ENCODE results near the gene CACNA1A.

Gene CACNA1A

GRCh38 chr19:13487985-13488384 lies 18.3 kb downstream of the CACNA1A start:
- H3K27me3 ChIP-seq (ENCODE audit: insufficient read depth, low read length) = no peaks in the 10 kb centered on the region

GRCh38 chr19:13484166-13484565 lies 22.1 kb downstream of the CACNA1A start:
- Histone ChIP-seq H3K27ac (ENCODE audit: low read length) (no peak overlapping the region), H3K9me3 (ENCODE audit: insufficient read depth, low read depth, low read length) (peaks cover 6% of the 10 kb centered on the region; the same call in 1 of the 2 replicates), H3K4me1 (ENCODE audit: insufficient read depth, low read length) (no peaks in the 10 kb centered on the region), H3K9ac (ENCODE audit: low read depth, low read length) (no peak overlapping the region), H3K27me3 (ENCODE audit: insufficient read depth, low read length) (no peaks in the 10 kb centered on the region), H3K4me3 (ENCODE audit: low read length) (no peak overlapping the region), H3K36me3 (ENCODE audit: insufficient read depth, low read depth, low read length) (no peaks in the 10 kb centered on the region)

More at GRCh38 chr19:13487985-13488384, 18.3 kb downstream of the CACNA1A start:
- no peak overlapping the region for H3K4me3 ChIP-seq (ENCODE audit: low read length)
- peaks cover 6% of the 10 kb centered on the region; the same call in 1 of the 2 replicates for H3K9me3 ChIP-seq (ENCODE audit: insufficient read depth, low read depth, low read length)
- no peaks in the 10 kb centered on the region for H3K36me3 ChIP-seq (ENCODE audit: insufficient read depth, low read depth, low read length)
- no peak overlapping the region for H3K9ac ChIP-seq (ENCODE audit: low read depth, low read length)
- peaks cover 4% of the 10 kb centered on the region; the same call in 1 of the 2 replicates for H3K4me1 ChIP-seq (ENCODE audit: insufficient read depth, low read length)
- H3K27ac ChIP-seq (ENCODE audit: low read length) = no peak overlapping the region

GRCh38 chr19:13483215-13483614 lies 23.1 kb downstream of the CACNA1A start:
- no peaks in the 10 kb centered on the region for H3K4me1 ChIP-seq (ENCODE audit: insufficient read depth, low read length)
- no peaks in the 10 kb centered on the region for H3K27me3 ChIP-seq (ENCODE audit: insufficient read depth, low read length)
- peaks cover 6% of the 10 kb centered on the region; the same call in 1 of the 2 replicates for H3K9me3 ChIP-seq (ENCODE audit: insufficient read depth, low read depth, low read length)
- H3K27ac ChIP-seq (ENCODE audit: low read length) = no peak overlapping the region
- H3K9ac ChIP-seq (ENCODE audit: low read depth, low read length) = no peak overlapping the region
- no peaks in the 10 kb centered on the region for H3K36me3 ChIP-seq (ENCODE audit: insufficient read depth, low read depth, low read length)
- no peak overlapping the region for H3K4me3 ChIP-seq (ENCODE audit: low read length)

- Histone ChIP-seq H3K4me1 (ENCODE audit: insufficient read depth, low read length) (no peaks in the 10 kb centered on the region), H3K4me3 (ENCODE audit: low read length) (no peak overlapping the region), H3K9ac (ENCODE audit: low read depth, low read length) (no peak overlapping the region), H3K9me3 (ENCODE audit: insufficient read depth, low read depth, low read length) (peaks cover 22% of the 10 kb centered on the region), H3K36me3 (ENCODE audit: insufficient read depth, low read depth, low read length) (peaks cover 4% of the 10 kb centered on the region; the same call in 1 of the 2 replicates), H3K27me3 (ENCODE audit: insufficient read depth, low read length) (no peaks in the 10 kb centered on the region), H3K27ac (ENCODE audit: low read length) (no peak overlapping the region)
Measured at GRCh38 chr19:13478576-13478975, 27.7 kb downstream of the CACNA1A start.

- peaks cover 4% of the 10 kb centered on the region; the same call in 1 of the 2 replicates for H3K36me3 ChIP-seq (ENCODE audit: insufficient read depth, low read depth, low read length)
- H3K4me3 ChIP-seq (ENCODE audit: low read length) = no peak overlapping the region
- no peak overlapping the region for H3K27ac ChIP-seq (ENCODE audit: low read length)
- peaks cover 17% of the 10 kb centered on the region for H3K9me3 ChIP-seq (ENCODE audit: insufficient read depth, low read depth, low read length)
- H3K4me1 ChIP-seq (ENCODE audit: insufficient read depth, low read length) = no peaks in the 10 kb centered on the region
- no peak overlapping the region for H3K9ac ChIP-seq (ENCODE audit: low read depth, low read length)
- H3K27me3 ChIP-seq (ENCODE audit: insufficient read depth, low read length) = no peaks in the 10 kb centered on the region
Measured at GRCh38 chr19:13476071-13476470, 30.2 kb downstream of the CACNA1A start.

- Histone ChIP-seq H3K36me3 (ENCODE audit: insufficient read depth, low read depth, low read length) (peaks cover 4% of the 10 kb centered on the region; the same call in 1 of the 2 replicates), H3K9ac (ENCODE audit: low read depth, low read length) (no peak overlapping the region), H3K27me3 (ENCODE audit: insufficient read depth, low read length) (no peaks in the 10 kb centered on the region)
Measured at GRCh38 chr19:13475044-13475443, 31.2 kb downstream of the CACNA1A start.

GRCh38 chr19:13466697-13467096 lies 39.6 kb downstream of the CACNA1A start:
- Histone ChIP-seq H3K27me3 (ENCODE audit: insufficient read depth, low read length) (no peaks in the 10 kb centered on the region), H3K27ac (ENCODE audit: low read length) (no peak overlapping the region), H3K4me1 (ENCODE audit: insufficient read depth, low read length) (no peaks in the 10 kb centered on the region)

More at GRCh38 chr19:13475044-13475443, 31.2 kb downstream of the CACNA1A start:
- Histone ChIP-seq H3K4me3 (ENCODE audit: low read length) (no peak overlapping the region), H3K9me3 (ENCODE audit: insufficient read depth, low read depth, low read length) (peaks cover 17% of the 10 kb centered on the region), H3K4me1 (ENCODE audit: insufficient read depth, low read length) (no peaks in the 10 kb centered on the region), H3K27ac (ENCODE audit: low read length) (no peak overlapping the region)

GRCh38 chr19:13463296-13463695 lies 43.0 kb downstream of the CACNA1A start:
- Histone ChIP-seq H3K36me3 (ENCODE audit: insufficient read depth, low read depth, low read length) (no peaks in the 10 kb centered on the region), H3K27me3 (ENCODE audit: insufficient read depth, low read length) (peaks cover 8% of the 10 kb centered on the region; the same call in 1 of the 2 replicates), H3K9me3 (ENCODE audit: insufficient read depth, low read depth, low read length) (no peaks in the 10 kb centered on the region), H3K27ac (ENCODE audit: low read length) (no peak overlapping the region), H3K4me3 (ENCODE audit: low read length) (no peak overlapping the region), H3K9ac (ENCODE audit: low read depth, low read length) (no peak overlapping the region), H3K4me1 (ENCODE audit: insufficient read depth, low read length) (peaks cover 24% of the 10 kb centered on the region)

More at GRCh38 chr19:13466697-13467096, 39.6 kb downstream of the CACNA1A start:
- Histone ChIP-seq H3K9me3 (ENCODE audit: insufficient read depth, low read depth, low read length) (no peaks in the 10 kb centered on the region), H3K9ac (ENCODE audit: low read depth, low read length) (no peak overlapping the region), H3K4me3 (ENCODE audit: low read length) (no peak overlapping the region), H3K36me3 (ENCODE audit: insufficient read depth, low read depth, low read length) (no peaks in the 10 kb centered on the region)

GRCh38 chr19:13461536-13461935 lies 44.7 kb downstream of the CACNA1A start:
- H3K36me3 ChIP-seq (ENCODE audit: insufficient read depth, low read depth, low read length) = no peaks in the 10 kb centered on the region
- no peaks in the 10 kb centered on the region for H3K9me3 ChIP-seq (ENCODE audit: insufficient read depth, low read depth, low read length)
- H3K27ac ChIP-seq (ENCODE audit: low read length) = no peak overlapping the region
- H3K9ac ChIP-seq (ENCODE audit: low read depth, low read length) = no peak overlapping the region
- peaks cover 8% of the 10 kb centered on the region; the same call in 1 of the 2 replicates for H3K27me3 ChIP-seq (ENCODE audit: insufficient read depth, low read length)
- 0 out of 2 replicates have a peak overlapping the region, but pooled peaks have one; percentile 4 for H3K4me3 ChIP-seq (ENCODE audit: low read length)
- peaks cover 24% of the 10 kb centered on the region for H3K4me1 ChIP-seq (ENCODE audit: insufficient read depth, low read length)

GRCh38 chr19:13460045-13460444 lies 46.2 kb downstream of the CACNA1A start:
- H3K27ac ChIP-seq (ENCODE audit: low read length) = no peak overlapping the region
- H3K9me3 ChIP-seq (ENCODE audit: insufficient read depth, low read depth, low read length) = no peaks in the 10 kb centered on the region
- peaks cover 8% of the 10 kb centered on the region; the same call in 1 of the 2 replicates for H3K27me3 ChIP-seq (ENCODE audit: insufficient read depth, low read length)
- peak overlapping the region; percentile 47; the same call in 1 of the 2 replicates for H3K9ac ChIP-seq (ENCODE audit: low read depth, low read length)
- H3K4me1 ChIP-seq (ENCODE audit: insufficient read depth, low read length) = peaks cover 24% of the 10 kb centered on the region
- H3K4me3 ChIP-seq (ENCODE audit: low read length) = peak overlapping the region; percentile 57; the same call in 1 of the 2 replicates
- no peaks in the 10 kb centered on the region; the same call in 1 of the 2 replicates for H3K36me3 ChIP-seq (ENCODE audit: insufficient read depth, low read depth, low read length)

- H3K9ac ChIP-seq (ENCODE audit: low read depth, low read length) = peak overlapping the region; percentile 47; the same call in 1 of the 2 replicates
- H3K27me3 ChIP-seq (ENCODE audit: insufficient read depth, low read length) = peaks cover 8% of the 10 kb centered on the region; the same call in 1 of the 2 replicates
- H3K27ac ChIP-seq (ENCODE audit: low read length) = no peak overlapping the region
- H3K36me3 ChIP-seq (ENCODE audit: insufficient read depth, low read depth, low read length) = no peaks in the 10 kb centered on the region; the same call in 1 of the 2 replicates
- H3K4me3 ChIP-seq (ENCODE audit: low read length) = peak overlapping the region; percentile 57; the same call in 1 of the 2 replicates
- H3K9me3 ChIP-seq (ENCODE audit: insufficient read depth, low read depth, low read length) = no peaks in the 10 kb centered on the region
- peaks cover 24% of the 10 kb centered on the region for H3K4me1 ChIP-seq (ENCODE audit: insufficient read depth, low read length)
Measured at GRCh38 chr19:13459351-13459750, 46.9 kb downstream of the CACNA1A start.

GRCh38 chr19:13451434-13451995 lies 54.8 kb downstream of the CACNA1A start:
- H3K4me3 ChIP-seq (ENCODE audit: low read length) = no peak overlapping the region
- no peak overlapping the region for H3K27ac ChIP-seq (ENCODE audit: low read length)
- peaks cover 13% of the 10 kb centered on the region for H3K9me3 ChIP-seq (ENCODE audit: insufficient read depth, low read depth, low read length)

More at GRCh38 chr19:13451434-13451995, 54.8 kb downstream of the CACNA1A start:
- peaks cover 16% of the 10 kb centered on the region; the same call in 1 of the 2 replicates for H3K36me3 ChIP-seq (ENCODE audit: insufficient read depth, low read depth, low read length)
- H3K27me3 ChIP-seq (ENCODE audit: insufficient read depth, low read length) = no peaks in the 10 kb centered on the region
- no peak overlapping the region for H3K9ac ChIP-seq (ENCODE audit: low read depth, low read length)
- H3K4me1 ChIP-seq (ENCODE audit: insufficient read depth, low read length) = no peaks in the 10 kb centered on the region
